ENCODE results near the gene SHROOM3.

Gene SHROOM3

GRCh38 chr4:76634220-76634619 is 199.2 kb downstream of the SHROOM3 start:
- no peak for TF ChIP-seq SIN3A (IDR thresholded peaks at IDR 0.05; ENCODE audit: borderline replicate concordance, insufficient read depth, low read length)

GRCh38 chr4:76637712-76638361 is 202.8 kb downstream of the SHROOM3 start:
- TF ChIP-seq SIN3A (IDR thresholded peaks at IDR 0.05; ENCODE audit: borderline replicate concordance, insufficient read depth, low read length) (no peak), FOXP2 (optimal IDR thresholded peaks at IDR 0.05; ENCODE audit: borderline replicate concordance, extremely low read depth, extremely low read length, insufficient read depth) (no peak), POLR2AphosphoS5 (IDR thresholded peaks at IDR 0.05; ENCODE audit: low read depth, low read length) (no peak), TAF1 (IDR thresholded peaks at IDR 0.05; ENCODE audit: borderline replicate concordance, insufficient read depth, low read length) (no peak)
- TF ChIP-seq, protein P1, sequence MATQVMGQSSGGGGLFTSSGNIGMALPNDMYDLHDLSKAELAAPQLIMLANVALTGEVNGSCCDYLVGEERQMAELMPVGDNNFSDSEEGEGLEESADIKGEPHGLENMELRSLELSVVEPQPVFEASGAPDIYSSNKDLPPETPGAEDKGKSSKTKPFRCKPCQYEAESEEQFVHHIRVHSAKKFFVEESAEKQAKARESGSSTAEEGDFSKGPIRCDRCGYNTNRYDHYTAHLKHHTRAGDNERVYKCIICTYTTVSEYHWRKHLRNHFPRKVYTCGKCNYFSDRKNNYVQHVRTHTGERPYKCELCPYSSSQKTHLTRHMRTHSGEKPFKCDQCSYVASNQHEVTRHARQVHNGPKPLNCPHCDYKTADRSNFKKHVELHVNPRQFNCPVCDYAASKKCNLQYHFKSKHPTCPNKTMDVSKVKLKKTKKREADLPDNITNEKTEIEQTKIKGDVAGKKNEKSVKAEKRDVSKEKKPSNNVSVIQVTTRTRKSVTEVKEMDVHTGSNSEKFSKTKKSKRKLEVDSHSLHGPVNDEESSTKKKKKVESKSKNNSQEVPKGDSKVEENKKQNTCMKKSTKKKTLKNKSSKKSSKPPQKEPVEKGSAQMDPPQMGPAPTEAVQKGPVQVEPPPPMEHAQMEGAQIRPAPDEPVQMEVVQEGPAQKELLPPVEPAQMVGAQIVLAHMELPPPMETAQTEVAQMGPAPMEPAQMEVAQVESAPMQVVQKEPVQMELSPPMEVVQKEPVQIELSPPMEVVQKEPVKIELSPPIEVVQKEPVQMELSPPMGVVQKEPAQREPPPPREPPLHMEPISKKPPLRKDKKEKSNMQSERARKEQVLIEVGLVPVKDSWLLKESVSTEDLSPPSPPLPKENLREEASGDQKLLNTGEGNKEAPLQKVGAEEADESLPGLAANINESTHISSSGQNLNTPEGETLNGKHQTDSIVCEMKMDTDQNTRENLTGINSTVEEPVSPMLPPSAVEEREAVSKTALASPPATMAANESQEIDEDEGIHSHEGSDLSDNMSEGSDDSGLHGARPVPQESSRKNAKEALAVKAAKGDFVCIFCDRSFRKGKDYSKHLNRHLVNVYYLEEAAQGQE (IDR thresholded peaks at IDR 0.05; ENCODE audit: insufficient read depth in 1 of 2, low read depth in 2 of 2, low read length in 2 of 2): no peak

- TF ChIP-seq TAF1 (IDR thresholded peaks at IDR 0.05; ENCODE audit: borderline replicate concordance, insufficient read depth, low read length) (no peak), POLR2AphosphoS5 (IDR thresholded peaks at IDR 0.05; ENCODE audit: low read depth, low read length) (no peak), FOXP2 (optimal IDR thresholded peaks at IDR 0.05; ENCODE audit: borderline replicate concordance, extremely low read depth, extremely low read length, insufficient read depth) (no peak), SIN3A (IDR thresholded peaks at IDR 0.05; ENCODE audit: borderline replicate concordance, insufficient read depth, low read length) (no peak)
Measured at GRCh38 chr4:76639288-76639687, 204.3 kb downstream of the SHROOM3 start.

- TF ChIP-seq TAF1 (IDR thresholded peaks at IDR 0.05; ENCODE audit: borderline replicate concordance, insufficient read depth, low read length): no peak
- TF ChIP-seq, protein P1 (IDR thresholded peaks at IDR 0.05; ENCODE audit: insufficient read depth in 1 of 2, low read depth in 2 of 2, low read length in 2 of 2): no peak
- TF ChIP-seq POLR2AphosphoS5 (IDR thresholded peaks at IDR 0.05; ENCODE audit: low read depth, low read length): no peak
- TF ChIP-seq FOXP2 (optimal IDR thresholded peaks at IDR 0.05; ENCODE audit: borderline replicate concordance, extremely low read depth, extremely low read length, insufficient read depth): no peak
- TF ChIP-seq SIN3A (IDR thresholded peaks at IDR 0.05; ENCODE audit: borderline replicate concordance, insufficient read depth, low read length): no peak
Measured at GRCh38 chr4:76640353-76640910, 205.4 kb downstream of the SHROOM3 start.

DNA sequence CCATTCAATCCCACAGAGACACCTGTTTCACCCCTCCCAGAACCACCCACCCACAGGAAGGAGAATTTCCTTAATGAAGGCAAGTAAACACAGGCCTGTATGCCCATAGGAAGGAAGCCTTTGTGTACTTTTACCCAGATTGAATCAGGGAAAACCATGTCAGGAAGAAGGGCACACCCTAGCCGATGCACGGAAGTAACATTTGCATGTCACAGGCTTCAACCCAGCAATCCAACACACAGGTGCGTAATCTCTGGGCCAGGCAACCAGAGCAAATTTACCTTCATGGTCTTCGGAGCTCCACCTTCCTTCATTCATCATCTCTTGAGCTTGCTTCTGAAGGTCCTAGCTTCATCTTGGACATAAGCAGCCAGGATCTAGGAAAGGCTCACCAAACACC is 206.3 kb downstream of the SHROOM3 start:
- no peak for TF ChIP-seq FOXP2 (optimal IDR thresholded peaks at IDR 0.05; ENCODE audit: borderline replicate concordance, extremely low read depth, extremely low read length, insufficient read depth)
- no peak for TF ChIP-seq SIN3A (IDR thresholded peaks at IDR 0.05; ENCODE audit: borderline replicate concordance, insufficient read depth, low read length)
- TF ChIP-seq POLR2AphosphoS5 (IDR thresholded peaks at IDR 0.05; ENCODE audit: low read depth, low read length): no peak
- TF ChIP-seq TAF1 (IDR thresholded peaks at IDR 0.05; ENCODE audit: borderline replicate concordance, insufficient read depth, low read length): no peak
- TF ChIP-seq, protein P1 (IDR thresholded peaks at IDR 0.05; ENCODE audit: insufficient read depth in 1 of 2, low read depth in 2 of 2, low read length in 2 of 2): no peak

DNA sequence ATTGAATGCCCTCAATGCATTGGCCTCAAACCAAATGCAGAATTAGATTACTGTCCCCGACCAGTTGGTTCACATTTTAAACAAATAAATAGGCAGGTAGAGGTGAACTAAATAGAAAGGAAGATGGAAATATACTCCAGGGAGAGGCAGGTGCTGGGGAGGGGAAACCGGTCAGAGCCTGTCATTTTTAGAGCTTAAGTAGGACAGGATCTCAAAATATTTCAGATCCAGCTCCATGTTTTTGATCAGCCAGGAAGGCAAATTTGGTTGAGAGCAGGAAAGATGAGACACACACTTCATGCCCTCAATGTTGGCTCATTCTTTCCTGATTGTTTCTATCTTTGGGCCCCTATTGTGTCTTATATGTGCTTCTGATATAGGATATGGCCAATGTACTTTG is 206.7 kb downstream of the SHROOM3 start:
- TF ChIP-seq POLR2AphosphoS5 (IDR thresholded peaks at IDR 0.05; ENCODE audit: low read depth, low read length): no peak
- TF ChIP-seq TAF1 (IDR thresholded peaks at IDR 0.05; ENCODE audit: borderline replicate concordance, insufficient read depth, low read length): no peak
- TF ChIP-seq, protein P1 (IDR thresholded peaks at IDR 0.05; ENCODE audit: insufficient read depth in 1 of 2, low read depth in 2 of 2, low read length in 2 of 2): no peak
- no peak for TF ChIP-seq FOXP2 (optimal IDR thresholded peaks at IDR 0.05; ENCODE audit: borderline replicate concordance, extremely low read depth, extremely low read length, insufficient read depth)
- TF ChIP-seq SIN3A (IDR thresholded peaks at IDR 0.05; ENCODE audit: borderline replicate concordance, insufficient read depth, low read length): no peak

All from PFSK-1 (cell line).